ENCODE data around the gene NLRP12.

- no peak for TF ChIP-seq POLR2A (IDR thresholded peaks at IDR 0.05)
- TF ChIP-seq, protein P1, sequence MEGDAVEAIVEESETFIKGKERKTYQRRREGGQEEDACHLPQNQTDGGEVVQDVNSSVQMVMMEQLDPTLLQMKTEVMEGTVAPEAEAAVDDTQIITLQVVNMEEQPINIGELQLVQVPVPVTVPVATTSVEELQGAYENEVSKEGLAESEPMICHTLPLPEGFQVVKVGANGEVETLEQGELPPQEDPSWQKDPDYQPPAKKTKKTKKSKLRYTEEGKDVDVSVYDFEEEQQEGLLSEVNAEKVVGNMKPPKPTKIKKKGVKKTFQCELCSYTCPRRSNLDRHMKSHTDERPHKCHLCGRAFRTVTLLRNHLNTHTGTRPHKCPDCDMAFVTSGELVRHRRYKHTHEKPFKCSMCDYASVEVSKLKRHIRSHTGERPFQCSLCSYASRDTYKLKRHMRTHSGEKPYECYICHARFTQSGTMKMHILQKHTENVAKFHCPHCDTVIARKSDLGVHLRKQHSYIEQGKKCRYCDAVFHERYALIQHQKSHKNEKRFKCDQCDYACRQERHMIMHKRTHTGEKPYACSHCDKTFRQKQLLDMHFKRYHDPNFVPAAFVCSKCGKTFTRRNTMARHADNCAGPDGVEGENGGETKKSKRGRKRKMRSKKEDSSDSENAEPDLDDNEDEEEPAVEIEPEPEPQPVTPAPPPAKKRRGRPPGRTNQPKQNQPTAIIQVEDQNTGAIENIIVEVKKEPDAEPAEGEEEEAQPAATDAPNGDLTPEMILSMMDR (IDR thresholded peaks at IDR 0.05), result no peak
Measured at GRCh38 chr19:53826876-53827275, 2.8 kb upstream of the NLRP12 start.
